ENCODE results near the gene AGO3.

AGO3 gene

GRCh38 chr1:36119456-36119855, 188.6 kb downstream of the AGO3 start:
- no peak for DNase-seq (ENCODE audit: low read depth in 3 of 3, low spot score in 1 of 3)

Measured in stimulated activated CD4-positive, alpha-beta T cell treated with anti-CD3 and anti-CD28 coated beads, TNF-alpha, amount 100 ng/mL, for 1 hour (primary cell).